Endothelial cell of umbilical vein (primary cell): Measurements from ENCODE around the gene COL13A1.

Source experiments
- EZH2 ChIP-seq: IDR thresholded peaks from 2 replicates; pipeline ENCODE4 v1.6.1; 2012; ENCODE audit warnings: borderline replicate concordance, low read depth, mild to moderate bottlenecking, moderate library complexity, low read length, inconsistent platforms; ENCODE audit not compliant: severe bottlenecking
- FOS ChIP-seq: IDR thresholded peaks from 2 replicates; pipeline ENCODE4 v1.6.1; 2011; ENCODE audit warnings: mild to moderate bottlenecking, low read length, moderate library complexity, borderline replicate concordance; ENCODE audit not compliant: insufficient read depth
- GATA2 ChIP-seq: IDR thresholded peaks from 2 replicates; pipeline ENCODE4 v1.7.0; 2011; ENCODE audit warnings: low read depth, mild to moderate bottlenecking, moderate library complexity, mixed read lengths, low read length; ENCODE audit not compliant: insufficient read length, insufficient read depth
- JUN ChIP-seq: IDR thresholded peaks from 2 replicates; pipeline ENCODE4 v1.6.1; 2011; ENCODE audit warnings: borderline replicate concordance, low read depth; ENCODE audit not compliant: insufficient read length, insufficient read depth
- MYC ChIP-seq: IDR thresholded peaks from one replicate; pipeline ENCODE4 v1.6.1; 2011; ENCODE audit warnings: mild to moderate bottlenecking, low read depth, low read length
- POLR2A ChIP-seq: IDR thresholded peaks from 2 replicates; pipeline ENCODE4 v1.6.1; 2012; ENCODE audit warnings: low read depth, mild to moderate bottlenecking, control low read depth, low read length
- POLR2AphosphoS5 ChIP-seq: IDR thresholded peaks from 2 replicates; pipeline ENCODE4 v1.6.1; 2012; ENCODE audit warnings: low read depth, mild to moderate bottlenecking, control low read depth, low read length, moderate library complexity; ENCODE audit not compliant: insufficient read depth
- TF ChIP-seq, protein P1 (sequence below), 2 donors: IDR thresholded peaks; 1 replicate in 1 of 2; 2 replicates in 1 of 2; pipeline ENCODE4 v1.5.1; 2011; ENCODE audit warnings: low read length in 2 of 2, mild to moderate bottlenecking in 2 of 2, moderate library complexity in 2 of 2, control low read depth in 1 of 2, inconsistent platforms in 1 of 2, low read depth in 1 of 2; ENCODE audit not compliant: insufficient read depth in 1 of 2; ENCODE audit errors: extremely low read depth in 1 of 2
- TF ChIP-seq, protein P2 (sequence below): IDR thresholded peaks from 2 replicates; pipeline ENCODE4 v1.6.1; 2011; ENCODE audit not compliant: insufficient read depth, insufficient read length

DNA sequence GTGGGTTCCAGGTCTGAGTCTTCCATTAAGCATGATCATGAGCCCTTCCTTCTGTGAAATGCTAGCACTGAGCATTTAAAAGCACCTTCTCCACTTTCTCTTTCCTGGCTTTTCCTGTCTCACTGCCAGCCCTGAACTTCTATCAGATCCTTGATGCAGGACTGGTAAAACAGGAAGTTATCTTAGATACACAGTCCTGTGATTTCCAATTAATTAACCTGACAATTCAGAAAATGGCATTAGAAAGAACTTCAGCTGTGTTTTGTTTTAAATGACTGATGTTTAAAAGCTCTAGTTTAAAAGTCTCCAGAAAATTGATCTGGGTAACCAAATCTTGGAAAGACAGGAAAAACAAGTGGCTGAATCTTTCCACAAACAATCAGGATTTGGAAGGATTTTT is 172.0 kb downstream of the COL13A1 start:
- TF ChIP-seq POLR2AphosphoS5 = no peak
- no peak for TF ChIP-seq POLR2A
- TF ChIP-seq, protein P1, sequence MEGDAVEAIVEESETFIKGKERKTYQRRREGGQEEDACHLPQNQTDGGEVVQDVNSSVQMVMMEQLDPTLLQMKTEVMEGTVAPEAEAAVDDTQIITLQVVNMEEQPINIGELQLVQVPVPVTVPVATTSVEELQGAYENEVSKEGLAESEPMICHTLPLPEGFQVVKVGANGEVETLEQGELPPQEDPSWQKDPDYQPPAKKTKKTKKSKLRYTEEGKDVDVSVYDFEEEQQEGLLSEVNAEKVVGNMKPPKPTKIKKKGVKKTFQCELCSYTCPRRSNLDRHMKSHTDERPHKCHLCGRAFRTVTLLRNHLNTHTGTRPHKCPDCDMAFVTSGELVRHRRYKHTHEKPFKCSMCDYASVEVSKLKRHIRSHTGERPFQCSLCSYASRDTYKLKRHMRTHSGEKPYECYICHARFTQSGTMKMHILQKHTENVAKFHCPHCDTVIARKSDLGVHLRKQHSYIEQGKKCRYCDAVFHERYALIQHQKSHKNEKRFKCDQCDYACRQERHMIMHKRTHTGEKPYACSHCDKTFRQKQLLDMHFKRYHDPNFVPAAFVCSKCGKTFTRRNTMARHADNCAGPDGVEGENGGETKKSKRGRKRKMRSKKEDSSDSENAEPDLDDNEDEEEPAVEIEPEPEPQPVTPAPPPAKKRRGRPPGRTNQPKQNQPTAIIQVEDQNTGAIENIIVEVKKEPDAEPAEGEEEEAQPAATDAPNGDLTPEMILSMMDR (IDR thresholded peaks at IDR 0.05; ENCODE audit: extremely low read depth in 1 of 2, insufficient read depth in 1 of 2, low read depth in 1 of 2, low read length in 2 of 2) = no peak
- TF ChIP-seq EZH2 = no peak
- TF ChIP-seq MYC = no peak
- TF ChIP-seq, protein P2, sequence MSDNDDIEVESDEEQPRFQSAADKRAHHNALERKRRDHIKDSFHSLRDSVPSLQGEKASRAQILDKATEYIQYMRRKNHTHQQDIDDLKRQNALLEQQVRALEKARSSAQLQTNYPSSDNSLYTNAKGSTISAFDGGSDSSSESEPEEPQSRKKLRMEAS = no peak
- no peak for TF ChIP-seq JUN
- no peak for TF ChIP-seq FOS
- no peak for TF ChIP-seq GATA2
